GM18502 (cell line): Measurements from ENCODE around the gene SUMO2.
"Not testable (repeated sequence)": the region's sequence is repeated elsewhere in the genome, so short reads cannot be mapped to it uniquely, and the experiment has no call there.

ENCODE experiments used
- ATAC-seq: cut with Tn5 transposase; IDR thresholded peaks from one replicate; pipeline ENCODE4 v1.9.1; 2021; ENCODE audit warnings: mild to moderate bottlenecking; ENCODE audit not compliant: unreplicated experiment, poor library complexity

SUMO2 gene

GRCh38 chr17:75182569-75183436 is at the start of gene SUMO2:
SUMO2 (minus strand) TSS chr17:75182959; CDS start chr17:75182834, 125 bp downstream.
- ATAC-seq = peak; percentile 71

- no peak for ATAC-seq
Measured at GRCh38 chr17:75231741-75232464, 49.1 kb upstream of the SUMO2 start.

- no peak for ATAC-seq
Measured at GRCh38 chr17:75231071-75231470, 48.3 kb upstream of the SUMO2 start.

- ATAC-seq = no peak
Measured at GRCh38 chr17:75228847-75229246, 46.1 kb upstream of the SUMO2 start.

- ATAC-seq = no peak
Measured at GRCh38 chr17:75228305-75228704, 45.5 kb upstream of the SUMO2 start.

- ATAC-seq = no peak
Measured at GRCh38 chr17:75227729-75228128, 45.0 kb upstream of the SUMO2 start.

GRCh38 chr17:75225016-75225415 is 42.3 kb upstream of the SUMO2 start:
- ATAC-seq = no peak

GRCh38 chr17:75219815-75220214 is 37.1 kb upstream of the SUMO2 start:
- no peak for ATAC-seq

- ATAC-seq = no peak
Measured at GRCh38 chr17:75218131-75218530, 35.4 kb upstream of the SUMO2 start.

GRCh38 chr17:75209061-75209460 is 26.3 kb upstream of the SUMO2 start:
- no peak for ATAC-seq

- no peak for ATAC-seq
Measured at GRCh38 chr17:75208161-75208560, 25.4 kb upstream of the SUMO2 start.

GRCh38 chr17:75207760-75208159 is 25.0 kb upstream of the SUMO2 start:
- no peak for ATAC-seq

GRCh38 chr17:75207050-75207407 is 24.3 kb upstream of the SUMO2 start:
- not testable (repeated sequence) for ATAC-seq

- peak; percentile 13 for ATAC-seq
Measured at GRCh38 chr17:75205793-75206163, 23.0 kb upstream of the SUMO2 start.

GRCh38 chr17:75205037-75205792 is 22.5 kb upstream of the SUMO2 start, which contains the start of gene NUP85:
NUP85 (plus strand) TSS chr17:75205679; CDS start chr17:75205762, 83 bp downstream.
- peak; percentile 73 for ATAC-seq

GRCh38 chr17:75199886-75200618 is 17.3 kb upstream of the SUMO2 start:
- no peak for ATAC-seq

GRCh38 chr17:75194879-75195278 is 12.1 kb upstream of the SUMO2 start:
- no peak for ATAC-seq

- ATAC-seq = no peak
Measured at GRCh38 chr17:75191584-75191983, 8.8 kb upstream of the SUMO2 start.

- no peak for ATAC-seq
Measured at GRCh38 chr17:75188614-75189013, 5.9 kb upstream of the SUMO2 start.
